CD4-positive, alpha-beta T cell treated with Interleukin-4 for 1 hour (primary cell): Measurements from ENCODE around the gene UGT1A4.

Experiments
- DNase-seq, 2 donors: peaks; one replicate each; pipeline ENCODE4 v3.0.0-alpha.2; 2020 to 2022

UGT1A4 gene

GRCh38 chr2:233814056-233814835, 95.7 kb downstream of the UGT1A4 start:
- peak; percentile 3 to 5 for DNase-seq

GRCh38 chr2:233815861-233816260, 97.3 kb downstream of the UGT1A4 start:
- no peak for DNase-seq

GRCh38 chr2:233816334-233816733, 97.8 kb downstream of the UGT1A4 start:
- DNase-seq, result no peak

GRCh38 chr2:233816771-233817170, 98.2 kb downstream of the UGT1A4 start:
- no peak for DNase-seq

- DNase-seq, result peak in 1 of 2 donors; percentile 10
These were observed 98.9 kb downstream of the UGT1A4 start for GRCh38 chr2:233817361-233817911.

- peak in 1 of 2 donors; percentile 10 for DNase-seq
These were observed 99.6 kb downstream of the UGT1A4 start for GRCh38 chr2:233817995-233818638.

- peak in 1 of 2 donors; percentile 5 for DNase-seq
These were observed 100.4 kb downstream of the UGT1A4 start for GRCh38 chr2:233818639-233819621.

- DNase-seq, result peak in 1 of 2 donors; percentile 5
These were observed 101.6 kb downstream of the UGT1A4 start for GRCh38 chr2:233819884-233820773.

GRCh38 chr2:233820774-233821105, 102.2 kb downstream of the UGT1A4 start:
- DNase-seq, result no peak

GRCh38 chr2:233821196-233821595, 102.7 kb downstream of the UGT1A4 start:
- DNase-seq, result no peak

GRCh38 chr2:233821709-233822100, 103.2 kb downstream of the UGT1A4 start:
- no peak for DNase-seq

GRCh38 chr2:233822101-233822771, 103.7 kb downstream of the UGT1A4 start:
- DNase-seq, result no peak
